Activated CD4-positive, alpha-beta T cell treated with anti-CD3 and anti-CD28 coated beads for 24 hours (primary cell): ENCODE data around the gene TTC19.

Experiments used
- DNase-seq, 2 donors: peaks; one replicate each; pipeline ENCODE4 v3.0.0-alpha.2; 2020; ENCODE audit warnings: low read depth in 2 of 2

TTC19 gene

DNA sequence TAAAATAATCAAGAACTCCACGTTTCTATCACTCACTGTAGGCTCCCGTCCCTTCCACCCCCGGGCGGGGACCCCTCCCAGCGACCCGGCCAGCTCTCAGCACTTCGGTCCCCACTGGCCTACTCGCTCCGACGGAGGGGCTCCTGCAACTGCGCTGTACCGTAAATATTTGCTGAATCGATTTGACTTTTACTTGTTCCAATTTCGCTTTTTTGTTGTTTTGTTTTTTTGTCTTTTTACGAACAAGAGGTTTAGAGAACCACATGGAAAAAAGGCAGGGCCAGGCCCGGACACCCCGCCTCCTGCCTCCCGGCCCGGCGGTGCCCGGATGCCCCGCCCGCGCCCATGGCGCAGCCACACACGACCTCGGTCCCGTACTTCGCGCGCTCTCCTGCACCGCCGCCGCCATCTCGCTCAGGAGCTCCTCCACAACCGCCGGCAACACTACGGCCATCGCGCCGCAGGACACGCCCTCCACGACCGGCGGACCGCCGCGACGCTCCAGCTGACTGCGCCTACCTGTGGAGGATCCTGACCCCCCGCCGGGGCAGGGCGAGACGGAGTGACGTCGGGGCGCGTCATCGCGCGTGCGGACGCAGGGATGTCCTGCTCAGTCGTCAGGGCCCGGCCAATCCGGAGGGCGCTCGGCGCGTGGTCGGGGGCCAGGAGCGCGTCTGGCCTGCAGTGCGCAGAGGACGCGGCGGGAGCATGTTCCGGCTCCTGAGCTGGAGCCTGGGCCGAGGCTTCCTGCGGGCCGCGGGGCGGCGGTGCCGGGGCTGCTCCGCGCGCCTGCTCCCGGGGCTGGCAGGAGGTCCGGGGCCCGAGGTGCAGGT is at the start of gene TTC19, which contains the start of gene ZSWIM7:
TSS of gene TTC19 (plus strand) at position 684 of the 833 bp plus-strand sequence. CDS start at position 709, 25 bp downstream.
TSS of gene ZSWIM7 (minus strand) at position 564 of the 833 bp plus-strand sequence. CDS start at position 454, 110 bp downstream.
- peak; percentile 87 to 93 for DNase-seq

DNA sequence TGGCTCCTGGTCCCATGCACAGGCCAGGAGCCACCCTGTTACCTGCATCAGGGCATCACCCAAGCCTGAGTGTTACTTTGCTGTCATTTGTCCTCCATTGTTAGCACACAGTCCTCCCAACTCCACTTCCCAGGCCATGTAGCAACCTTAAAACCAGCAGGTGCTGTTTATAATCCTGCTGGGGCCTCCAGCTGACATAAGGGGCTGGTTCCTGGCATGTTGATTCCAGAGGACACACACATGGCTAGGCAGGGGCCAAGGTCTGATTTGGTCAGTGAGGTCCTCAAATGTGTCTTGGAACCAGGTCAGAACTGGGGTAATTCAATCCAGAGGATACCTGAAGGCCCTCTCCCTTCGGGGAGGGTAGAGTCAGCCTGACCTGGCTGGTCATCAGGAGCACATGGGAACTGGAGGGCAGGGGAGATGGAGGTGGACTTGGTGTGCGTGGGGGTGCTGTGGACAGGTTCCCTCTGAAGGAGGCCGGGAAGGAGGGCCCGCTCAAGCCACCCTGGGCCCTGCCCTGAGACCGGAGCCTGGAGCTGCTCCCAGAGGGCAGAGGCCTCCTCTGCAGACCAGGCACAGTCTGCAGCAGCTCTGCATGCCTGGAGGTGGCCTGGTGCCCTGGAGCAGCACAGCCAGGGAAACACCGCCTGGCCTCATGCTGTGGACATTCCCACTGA is 48.1 kb upstream of the TTC19 start:
- no peak for DNase-seq

DNA sequence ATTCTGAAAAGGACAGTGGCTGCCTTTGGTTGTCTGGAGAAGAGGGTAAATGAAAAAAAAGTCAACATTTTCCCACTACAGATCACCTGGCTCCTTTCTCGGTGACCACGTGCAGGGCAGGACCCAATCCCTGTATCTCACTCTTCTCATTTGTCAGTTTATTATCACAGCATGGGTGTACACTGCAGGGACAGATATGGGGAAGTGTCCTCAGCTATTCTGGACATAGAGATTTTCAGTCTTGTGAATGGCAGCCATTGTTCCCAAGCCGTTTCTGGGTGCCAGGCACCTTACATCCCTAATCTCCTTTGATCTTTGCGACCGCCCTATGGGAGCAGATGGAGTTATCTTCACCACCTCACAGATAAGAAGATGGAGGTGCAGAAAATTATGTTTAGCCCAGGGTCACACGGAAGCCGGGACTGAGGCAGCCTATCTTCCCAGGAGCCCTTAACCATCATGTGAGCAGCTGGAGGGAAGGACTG is 47.5 kb upstream of the TTC19 start:
- DNase-seq: no peak

DNA sequence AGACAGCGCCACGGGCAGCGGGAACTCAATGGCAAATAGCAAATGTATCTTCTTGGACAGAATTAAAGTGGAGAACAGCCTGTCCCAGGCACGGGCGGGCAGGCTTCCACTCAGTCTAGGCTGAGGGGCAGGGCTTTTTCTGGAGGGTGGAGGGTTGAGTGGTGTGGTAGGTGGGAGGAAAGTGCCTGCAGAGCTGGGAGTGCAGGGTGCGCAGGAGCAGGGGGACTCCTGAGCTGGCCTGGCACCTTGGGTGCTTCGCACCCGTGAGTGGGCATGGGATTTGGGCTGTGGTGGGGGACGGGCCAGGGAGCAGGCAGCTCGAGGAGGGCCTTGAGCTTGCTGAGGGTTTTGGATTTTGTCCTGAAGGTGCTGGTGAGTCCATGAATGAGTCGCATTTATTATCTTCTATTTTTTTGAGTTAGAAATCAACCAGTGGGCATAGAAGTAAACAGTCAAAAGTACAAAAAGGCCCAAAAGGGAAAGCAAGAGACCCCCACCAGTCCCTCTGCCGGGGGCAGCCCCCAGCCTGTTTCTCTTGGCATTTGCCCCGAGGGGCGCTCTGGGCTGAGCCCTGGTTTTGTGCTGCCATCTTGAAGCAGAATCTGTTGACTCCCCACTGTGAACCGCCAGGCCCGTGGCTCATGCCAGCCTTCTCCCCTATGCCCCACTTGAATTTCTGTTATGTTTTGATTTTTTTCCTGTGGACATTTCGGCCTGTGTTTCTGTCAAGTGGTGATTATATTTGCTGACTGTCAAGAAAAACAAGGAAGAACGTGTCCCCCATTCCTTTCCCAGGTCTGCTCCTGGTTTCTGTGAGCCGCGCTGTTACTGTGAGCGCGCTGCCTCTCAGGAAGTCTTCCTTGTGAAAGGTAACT is 46.5 kb upstream of the TTC19 start:
- DNase-seq: no peak

DNA sequence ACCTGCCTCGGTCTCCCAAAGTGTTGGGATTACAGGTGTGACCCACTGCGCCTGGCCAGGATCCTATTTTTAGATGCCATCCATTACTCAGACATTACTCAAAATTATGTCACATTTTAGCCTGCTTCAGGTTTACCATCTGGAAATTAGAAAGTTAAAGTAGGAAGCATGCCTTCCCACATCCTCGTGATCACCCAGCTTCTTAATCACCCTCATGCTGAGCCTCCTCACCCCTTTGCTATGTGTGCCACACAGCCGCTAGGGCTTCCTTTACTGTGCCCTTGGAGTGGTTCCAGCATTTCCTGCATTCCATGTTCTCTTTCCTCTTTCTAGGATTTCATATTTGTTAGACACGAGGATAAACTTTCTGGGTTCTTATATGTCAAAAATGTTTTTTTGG is 45.4 kb upstream of the TTC19 start:
- no peak for DNase-seq

GRCh38 chr17:15955793-15956541 is 43.7 kb upstream of the TTC19 start:
- no peak for DNase-seq

DNA sequence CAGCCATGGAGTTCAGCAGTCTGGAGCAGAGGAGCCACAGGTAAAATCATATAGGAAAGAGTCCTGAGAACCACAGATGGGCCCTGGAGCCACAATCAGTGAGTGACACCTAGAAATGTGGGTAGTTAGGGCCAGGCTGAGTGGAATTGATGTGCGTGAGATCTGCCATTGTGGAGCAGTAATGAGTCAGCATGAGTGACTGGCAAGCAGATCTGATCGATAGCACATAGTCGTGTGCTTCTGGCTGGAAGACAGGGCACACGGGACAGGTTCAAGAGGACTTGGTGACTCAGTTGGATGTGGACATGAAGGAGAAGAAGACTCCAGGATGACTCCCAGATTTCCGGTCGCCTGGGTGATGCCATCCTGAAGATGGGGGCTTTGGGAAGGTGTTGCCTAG is 42.4 kb upstream of the TTC19 start:
- peak in 1 of 2 donors; percentile 16 for DNase-seq

- no peak for DNase-seq
These were observed 41.9 kb upstream of the TTC19 start for GRCh38 chr17:15957608-15958307.

DNA sequence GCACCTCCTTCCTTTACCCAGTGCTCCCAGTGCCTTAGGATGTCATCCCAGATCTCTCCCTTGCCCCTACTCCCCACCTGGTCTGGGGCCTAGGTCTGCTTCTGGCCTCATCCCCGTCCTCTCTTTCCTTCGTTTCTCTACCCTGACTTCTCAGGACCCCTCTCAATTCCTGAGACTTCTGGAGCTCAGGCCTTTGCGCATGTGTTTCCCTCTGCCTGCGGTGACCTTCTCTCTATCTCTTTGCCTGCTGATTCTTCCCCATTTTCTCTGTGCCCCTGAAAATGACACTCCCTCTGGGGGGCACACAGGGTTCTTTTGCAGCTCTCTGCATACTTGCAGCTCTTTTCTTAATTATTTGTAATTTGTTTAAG is 41.2 kb upstream of the TTC19 start:
- no peak for DNase-seq

GRCh38 chr17:15963670-15964110 is 35.9 kb upstream of the TTC19 start:
- no peak for DNase-seq

DNA sequence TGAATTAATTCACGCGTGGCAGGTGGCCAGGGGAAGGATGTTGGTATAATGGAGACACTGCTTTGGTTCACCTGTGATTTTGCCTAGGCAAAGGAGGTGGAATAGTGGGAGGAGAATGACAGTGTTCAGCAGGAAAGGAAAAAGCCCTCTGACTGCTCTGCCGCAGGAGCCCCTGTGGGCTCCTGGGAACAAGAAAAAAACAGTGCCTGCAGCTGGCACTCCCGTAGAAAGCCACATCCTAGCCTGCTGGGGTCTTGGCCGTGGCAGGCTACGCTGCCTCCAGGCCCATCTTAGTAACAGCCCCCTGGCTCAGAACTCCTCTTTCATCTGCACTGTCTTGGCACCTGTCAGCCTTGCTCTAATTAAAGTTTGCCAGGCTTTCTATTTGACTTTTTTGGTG is 34.1 kb upstream of the TTC19 start:
- DNase-seq: no peak

- no peak for DNase-seq
These were observed 33.3 kb upstream of the TTC19 start for GRCh38 chr17:15966183-15966878.

- DNase-seq: no peak
These were observed 32.8 kb upstream of the TTC19 start for GRCh38 chr17:15966879-15967248.

GRCh38 chr17:15967706-15968399 is 31.8 kb upstream of the TTC19 start:
- DNase-seq: no peak

GRCh38 chr17:15969463-15969862 is 30.2 kb upstream of the TTC19 start:
- DNase-seq: no peak

GRCh38 chr17:15970500-15970899 is 29.1 kb upstream of the TTC19 start:
- no peak for DNase-seq

DNA sequence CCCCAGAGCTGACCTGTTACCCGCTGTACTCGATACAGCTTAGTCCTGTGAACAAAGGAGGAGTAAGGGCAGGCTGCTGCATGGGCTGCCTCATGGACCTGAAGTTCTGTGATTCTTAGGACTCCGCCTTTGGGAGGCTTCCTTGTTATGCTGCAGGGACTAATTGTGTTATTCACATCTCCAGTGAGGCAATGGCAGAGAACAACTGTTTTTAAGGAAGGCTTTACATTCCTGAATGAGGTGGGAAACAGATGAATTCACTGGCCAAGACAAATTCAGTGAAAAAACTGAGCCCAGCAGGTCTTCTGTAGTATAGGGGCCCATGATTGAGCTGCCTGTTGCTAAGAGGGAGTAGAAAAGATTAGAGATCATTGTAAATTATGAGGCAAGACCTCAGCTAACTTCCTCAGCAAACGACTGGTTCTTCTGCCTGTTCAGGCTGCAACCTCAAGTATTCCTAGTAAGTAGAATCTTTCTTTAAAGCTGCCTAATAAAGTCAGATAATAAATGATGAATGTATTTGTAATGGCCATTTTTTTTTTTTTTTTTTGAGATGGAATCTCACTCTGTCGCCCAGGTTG is 28.4 kb upstream of the TTC19 start:
- DNase-seq: no peak

DNA sequence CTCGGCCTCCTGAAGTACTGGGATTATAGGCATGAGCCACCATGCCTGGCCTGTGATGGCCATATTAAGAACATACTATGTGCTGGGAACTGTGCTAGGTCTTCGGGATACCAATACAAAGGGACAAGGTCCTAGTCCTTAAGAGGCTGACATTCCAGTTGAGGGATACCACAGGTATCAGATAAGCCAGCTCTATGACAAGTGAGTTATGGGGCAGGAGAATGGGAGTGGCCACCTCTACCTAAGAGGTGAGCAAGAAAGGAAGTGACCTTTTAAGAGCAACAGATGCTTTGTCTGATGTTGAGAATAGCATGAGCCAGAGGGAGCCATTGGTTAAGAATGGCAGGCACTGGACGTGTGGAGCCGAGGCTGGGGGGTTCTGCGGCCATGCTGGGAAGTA is 27.7 kb upstream of the TTC19 start:
- no peak for DNase-seq

DNA sequence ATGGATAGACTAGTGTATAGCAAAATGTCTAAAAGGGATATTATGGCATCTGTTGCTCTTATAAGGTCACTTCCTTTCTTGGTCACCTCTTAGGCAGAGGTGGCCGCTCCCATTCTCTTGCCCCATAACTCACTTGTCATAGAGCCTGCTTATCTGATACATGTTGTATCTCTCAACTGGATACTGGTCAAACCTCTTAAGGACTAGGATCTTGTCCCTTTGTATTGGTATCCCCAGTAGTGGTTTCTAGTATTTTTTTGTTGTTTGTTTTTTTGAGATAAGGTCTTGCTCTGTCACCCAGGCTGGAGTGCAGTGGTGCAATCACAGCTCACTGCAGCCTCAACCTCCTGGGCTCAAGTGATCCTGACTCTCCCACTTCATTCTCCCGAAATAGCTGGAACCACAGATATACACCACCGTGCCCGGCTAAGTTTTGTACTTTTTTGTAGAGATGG is 27.1 kb upstream of the TTC19 start:
- no peak for DNase-seq
